Measurements from ENCODE around the gene CTSZ. TPM values are rescaled to one million over a fixed set of nuclear protein-coding genes. Genes with fewer than 3 reads are reported as not detected.
A peak's percentile ranks its signal among the peaks of the same experiment; 100 is the strongest.
"Not testable (repeated sequence)": the region's sequence is repeated elsewhere in the genome, so short reads cannot be mapped to it uniquely, and the experiment has no call there.

CTSZ gene
- total RNA-seq, 2 donors from 2014 or later = 117 to 152 TPM

- H3K9me3 ChIP-seq = no peaks in the 10 kb centered on the region
- TF ChIP-seq CTCF (IDR thresholded peaks at IDR 0.05) = no peak
- H3K27me3 ChIP-seq = no peaks in the 10 kb centered on the region
- H3K4me1 ChIP-seq = peaks cover 0 to 28% of the 10 kb centered on the region in 2 donors
- peak; percentile 89 for DNase-seq (ENCODE audit: low spot score)
- H3K36me3 ChIP-seq = peaks cover 3% of the 10 kb centered on the region
- H3K27ac ChIP-seq = peak overlapping the region; percentile 89 to 93
- peak overlapping the region; percentile 89 to 90 for H3K4me3 ChIP-seq
Observed at GRCh38 chr20:59042796-59043631, 36.0 kb upstream of the CTSZ start.

- peak within 1 kb of the TSS; percentile 89 to 93 for H3K27ac ChIP-seq
- no peak for DNase-seq (ENCODE audit: low spot score)
- H3K9me3 ChIP-seq = no peaks in the 10 kb centered on the region
- no peaks in the 10 kb centered on the region for H3K27me3 ChIP-seq
- peak in 1 of 2 donors; percentile 15 for TF ChIP-seq CTCF (IDR thresholded peaks at IDR 0.05)
- H3K4me3 ChIP-seq = peak within 1 kb of the TSS; percentile 89 to 90
- peaks cover 0 to 28% of the 10 kb centered on the region in 2 donors for H3K4me1 ChIP-seq
- H3K36me3 ChIP-seq = peaks cover 10% of the 10 kb centered on the region
Observed at GRCh38 chr20:59042151-59042795, 35.2 kb upstream of the CTSZ start, which contains the start of gene PRELID3B. TSS of gene PRELID3B (minus strand) at chr20:59042786. CDS start at chr20:59042730, 56 bp downstream.

GRCh38 chr20:59041487-59041886 lies 34.4 kb upstream of the CTSZ start:
- not testable (repeated sequence) for DNase-seq (ENCODE audit: low spot score); H3K27me3 ChIP-seq; H3K9me3 ChIP-seq
- Histone ChIP-seq H3K4me1 (peaks cover 0 to 28% of the 10 kb centered on the region in 2 donors), H3K4me3 (peak overlapping the region; percentile 89 to 90), H3K27ac (peak overlapping the region; percentile 89 to 93), H3K36me3 (peaks cover 17% of the 10 kb centered on the region)

GRCh38 chr20:59040667-59041066 lies 33.6 kb upstream of the CTSZ start:
- H3K27ac ChIP-seq = no peak overlapping the region
- H3K27me3 ChIP-seq = no peaks in the 10 kb centered on the region
- H3K9me3 ChIP-seq = no peaks in the 10 kb centered on the region
- no peak for DNase-seq (ENCODE audit: low spot score)
- peaks cover 0 to 28% of the 10 kb centered on the region in 2 donors for H3K4me1 ChIP-seq
- no peak for TF ChIP-seq CTCF (IDR thresholded peaks at IDR 0.05)
- peaks cover 25% of the 10 kb centered on the region for H3K36me3 ChIP-seq
- no peak overlapping the region for H3K4me3 ChIP-seq

GRCh38 chr20:59039233-59039632 lies 32.2 kb upstream of the CTSZ start:
- Histone ChIP-seq H3K36me3 (peaks cover 33% of the 10 kb centered on the region), H3K27ac (no peak overlapping the region), H3K9me3 (no peaks in the 10 kb centered on the region), H3K27me3 (no peaks in the 10 kb centered on the region), H3K4me1 (peaks cover 0 to 28% of the 10 kb centered on the region in 2 donors), H3K4me3 (no peak overlapping the region)
- DNase-seq (ENCODE audit: low spot score) = no peak
- TF ChIP-seq CTCF (IDR thresholded peaks at IDR 0.05) = no peak

- Histone ChIP-seq H3K4me3 (no peak overlapping the region), H3K27ac (no peak overlapping the region), H3K27me3 (no peaks in the 10 kb centered on the region), H3K9me3 (no peaks in the 10 kb centered on the region), H3K4me1 (peaks cover 0 to 24% of the 10 kb centered on the region in 2 donors), H3K36me3 (peaks cover 33% of the 10 kb centered on the region)
- no peak for DNase-seq (ENCODE audit: low spot score)
- TF ChIP-seq CTCF (IDR thresholded peaks at IDR 0.05) = no peak
Observed at GRCh38 chr20:59037386-59037785, 30.3 kb upstream of the CTSZ start.
